ENCODE measurements around the gene CRABP1.

GRCh38 chr15:78374436-78375393, 34.6 kb downstream of the CRABP1 start:
- no peak for TF ChIP-seq CTCF (IDR thresholded peaks at IDR 0.05)
- TF ChIP-seq EZH2 (IDR thresholded peaks at IDR 0.05), result no peak
- no peak for TF ChIP-seq EZH2phosphoT487 (IDR thresholded peaks at IDR 0.05)
